GM12872 (cell line): ENCODE data around the gene PGBD2.

ENCODE experiments used
- CTCF ChIP-seq: IDR thresholded peaks from 3 replicates; pipeline ENCODE4 v1.5.1; 2011; ENCODE audit warnings: low read depth, mild to moderate bottlenecking, low read length, moderate library complexity; ENCODE audit not compliant: insufficient read depth

The PGBD2 gene

GRCh38 chr1:248906753-248907661 lies 972 bp downstream of the PGBD2 start:
- no peak for TF ChIP-seq CTCF

GRCh38 chr1:248910761-248911160 lies 4.7 kb downstream of the PGBD2 start:
- no peak for TF ChIP-seq CTCF

GRCh38 chr1:248913933-248914332 lies 7.9 kb downstream of the PGBD2 start:
- no peak for TF ChIP-seq CTCF

- no peak for TF ChIP-seq CTCF
These were observed 8.9 kb downstream of the PGBD2 start for GRCh38 chr1:248914796-248915381.

GRCh38 chr1:248918131-248918530 lies 12.1 kb downstream of the PGBD2 start:
- no peak for TF ChIP-seq CTCF

- TF ChIP-seq CTCF, result no peak
These were observed 17.6 kb downstream of the PGBD2 start for GRCh38 chr1:248923352-248924338.
